GM23338 (cell line): ENCODE results near the gene CRYL1. TPM values are rescaled to one million over a fixed set of nuclear protein-coding genes. Genes with fewer than 3 reads are reported as not detected.

Source experiments
- ATAC-seq: fragments of 200-7000 bp; cut with Tn5 transposase; 3 replicates; pipeline ENCODE4 v1.9.1; 2020
- DNase-seq: peaks from one replicate; pipeline ENCODE4 v3.0.0-alpha.2; 2015; ENCODE audit warnings: low spot score
- H2AFZ ChIP-seq: fragments of 200-600 bp; sonication (generic); 2 replicates; pipeline ENCODE4 v1.8.0; 2016; ENCODE audit warnings: antibody characterized with exemption, mild to moderate bottlenecking, moderate library complexity
- H3F3A ChIP-seq: fragments of 200-600 bp; sonication (generic); replicated peaks from 2 replicates; pipeline ENCODE4 v1.8.0; 2017; ENCODE audit warnings: antibody characterized with exemption, mixed run types, low read depth
- H3K27ac ChIP-seq: fragments of 200-600 bp; sonication (generic); 2 replicates; pipeline ENCODE4 v1.6.1; 2016; ENCODE audit warnings: low read depth
- H3K27me3 ChIP-seq: fragments of 200-600 bp; sonication (generic); 2 replicates; pipeline ENCODE4 v1.8.0; 2016; ENCODE audit warnings: mild to moderate bottlenecking, mixed run types, moderate library complexity; ENCODE audit not compliant: insufficient read depth
- H3K36me3 ChIP-seq: fragments of 200-600 bp; sonication (generic); 2 replicates; pipeline ENCODE4 v1.8.0; 2016; ENCODE audit warnings: mild to moderate bottlenecking; ENCODE audit not compliant: insufficient read depth
- H3K4me1 ChIP-seq: fragments of 200-600 bp; sonication (generic); 2 replicates; pipeline ENCODE4 v1.8.0; 2016; ENCODE audit warnings: mild to moderate bottlenecking, moderate library complexity; ENCODE audit not compliant: insufficient read depth
- H3K4me2 ChIP-seq: fragments of 200-600 bp; sonication (generic); 2 replicates; pipeline ENCODE4 v1.7.1; 2017; ENCODE audit warnings: mixed run types
- H3K4me3 ChIP-seq: fragments of 200-600 bp; sonication (generic); 2 replicates; pipeline ENCODE4 v1.6.1; 2016; ENCODE audit warnings: mixed run types
- H3K79me2 ChIP-seq: fragments of 200-600 bp; sonication (generic); replicated peaks from 2 replicates; pipeline ENCODE4 v1.8.0; 2017; ENCODE audit warnings: mild to moderate bottlenecking; ENCODE audit not compliant: insufficient read depth
- H3K9me2 ChIP-seq: fragments of 200-600 bp; sonication (generic); 2 replicates; pipeline ENCODE4 v1.8.0; 2017; ENCODE audit not compliant: insufficient read depth
- H4K20me1 ChIP-seq: fragments of 200-600 bp; sonication (generic); replicated peaks from 2 replicates; pipeline ENCODE4 v1.8.0; 2017; ENCODE audit warnings: mild to moderate bottlenecking; ENCODE audit not compliant: insufficient read depth
- H3K27ac Mint-ChIP-seq: 2 replicates; pipeline ENCODE4 v1.8.0; 2020; ENCODE audit warnings: inconsistent platforms, mild to moderate bottlenecking, moderate library complexity, mixed read lengths
- H3K27me3 Mint-ChIP-seq: 3 replicates; pipeline ENCODE4 v1.8.0; 2022; ENCODE audit warnings: low read depth, mild to moderate bottlenecking, moderate library complexity, mixed read lengths, inconsistent platforms; ENCODE audit not compliant: insufficient read depth, poor library complexity
- H3K36me3 Mint-ChIP-seq: 3 replicates; pipeline ENCODE4 v1.8.0; 2021; ENCODE audit warnings: low read depth, mild to moderate bottlenecking, inconsistent platforms, moderate library complexity, mixed read lengths
- H3K4me1 Mint-ChIP-seq: 3 replicates; pipeline ENCODE4 v1.8.0; 2020; ENCODE audit warnings: mild to moderate bottlenecking, inconsistent platforms, mixed read lengths
- H3K4me3 Mint-ChIP-seq: 3 replicates; pipeline ENCODE4 v1.8.0; 2021; ENCODE audit warnings: moderate library complexity, mild to moderate bottlenecking, inconsistent platforms, mixed read lengths
- H3K9me3 Mint-ChIP-seq: 3 replicates; pipeline ENCODE4 v1.8.0; 2020; ENCODE audit warnings: moderate library complexity, mild to moderate bottlenecking, inconsistent platforms, mixed read lengths
- CREB1 ChIP-seq: fragments of 250-450 bp; sonication (Bioruptor Pico); IDR thresholded peaks from 2 replicates; pipeline ENCODE4 v1.5.0; 2020; ENCODE audit warnings: low read depth, mild to moderate bottlenecking, moderate library complexity
- EZH2 ChIP-seq: fragments of 200-600 bp; sonication (generic); IDR thresholded peaks from one replicate; pipeline ENCODE4 v1.8.0; 2017; ENCODE audit warnings: antibody characterized with exemption, mild to moderate bottlenecking, low read depth; ENCODE audit not compliant: unreplicated experiment
- EZH2phosphoT487 ChIP-seq: fragments of 200-600 bp; sonication (generic); IDR thresholded peaks from one replicate; pipeline ENCODE4 v1.8.1; 2018; ENCODE audit warnings: antibody characterized with exemption; ENCODE audit not compliant: unreplicated experiment
- NANOG ChIP-seq: IDR thresholded peaks from 2 replicates; pipeline ENCODE4 v1.6.1; 2016; ENCODE audit warnings: antibody characterized with exemption, borderline replicate concordance
- POLR2AphosphoS5 ChIP-seq: IDR thresholded peaks from 2 replicates; pipeline ENCODE4 v1.6.1; 2016; ENCODE audit warnings: antibody characterized with exemption, low read depth
- ZNF114 ChIP-seq: fragments of 250-450 bp; sonication (Bioruptor Pico); IDR thresholded peaks from 2 replicates; pipeline ENCODE4 v1.5.0; 2020; ENCODE audit warnings: mild to moderate bottlenecking, moderate library complexity
- ZNF331 ChIP-seq: fragments of 250-450 bp; sonication (Bioruptor Pico); IDR thresholded peaks from 2 replicates; pipeline ENCODE4 v1.5.0; 2020; ENCODE audit warnings: low read depth, mild to moderate bottlenecking, moderate library complexity
- polyA plus RNA-seq: library from polyadenylated mRNA; unstranded; fragments of >200 nt; fragmentation: Nextera tagmentation; extraction: Ambion mirVana; gene quantifications from 2 replicates; pipeline ENCODE4 v1.2.1, GENCODE V29; 2016
- total RNA-seq: library from RNA; depleted of rRNA; stranded (reverse); fragments of >200 nt; shearing (Covaris generic); gene quantifications from 2 replicates; pipeline ENCODE4 v1.2.3, GENCODE V29; 2014
- TF ChIP-seq, protein P1 (sequence below): fragments of 250-450 bp; sonication (Bioruptor Pico); IDR thresholded peaks from 2 replicates; pipeline ENCODE4 v1.5.0; 2020; ENCODE audit warnings: mild to moderate bottlenecking, moderate library complexity
- TF ChIP-seq, protein P2 (sequence below): IDR thresholded peaks from one replicate; pipeline ENCODE4 v1.6.1; 2018; ENCODE audit warnings: antibody characterized with exemption; ENCODE audit not compliant: unreplicated experiment
- TF ChIP-seq, protein P3 (sequence below): IDR thresholded peaks from 2 replicates; pipeline ENCODE4 v1.6.1; 2016; ENCODE audit warnings: antibody characterized with exemption

The CRYL1 gene
- total and polyA plus RNA-seq, 2 experiments from 2014 or later: 2.2 to 2.6 TPM

DNA sequence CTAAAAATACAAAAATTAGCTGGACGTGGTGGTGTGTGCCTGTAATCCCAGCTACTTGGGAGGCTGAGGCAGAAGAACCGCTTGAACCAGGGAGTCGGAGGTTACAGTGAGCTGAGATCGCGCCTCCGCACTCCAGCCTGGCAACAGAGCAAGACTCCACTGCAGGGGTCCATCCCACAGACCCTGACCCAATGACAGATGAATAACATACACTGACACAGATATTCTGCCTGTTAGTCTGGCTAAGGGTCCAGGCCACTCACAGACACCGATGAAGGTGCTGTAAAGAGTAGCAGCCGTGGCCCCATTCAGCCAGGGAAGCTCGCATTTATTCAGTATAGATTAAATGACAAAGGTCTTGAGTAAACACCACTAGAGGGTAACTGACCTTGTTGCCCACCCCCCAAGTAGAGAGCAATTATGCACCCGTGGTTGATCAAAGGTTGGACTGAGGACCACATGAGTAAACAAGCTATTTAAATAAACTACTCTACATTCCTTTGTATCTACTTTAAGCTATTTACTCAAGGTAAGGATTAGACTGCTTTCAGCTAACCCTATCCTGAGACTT lies 8.5 kb upstream of the CRYL1 start (continued):
- TF ChIP-seq, protein P1, sequence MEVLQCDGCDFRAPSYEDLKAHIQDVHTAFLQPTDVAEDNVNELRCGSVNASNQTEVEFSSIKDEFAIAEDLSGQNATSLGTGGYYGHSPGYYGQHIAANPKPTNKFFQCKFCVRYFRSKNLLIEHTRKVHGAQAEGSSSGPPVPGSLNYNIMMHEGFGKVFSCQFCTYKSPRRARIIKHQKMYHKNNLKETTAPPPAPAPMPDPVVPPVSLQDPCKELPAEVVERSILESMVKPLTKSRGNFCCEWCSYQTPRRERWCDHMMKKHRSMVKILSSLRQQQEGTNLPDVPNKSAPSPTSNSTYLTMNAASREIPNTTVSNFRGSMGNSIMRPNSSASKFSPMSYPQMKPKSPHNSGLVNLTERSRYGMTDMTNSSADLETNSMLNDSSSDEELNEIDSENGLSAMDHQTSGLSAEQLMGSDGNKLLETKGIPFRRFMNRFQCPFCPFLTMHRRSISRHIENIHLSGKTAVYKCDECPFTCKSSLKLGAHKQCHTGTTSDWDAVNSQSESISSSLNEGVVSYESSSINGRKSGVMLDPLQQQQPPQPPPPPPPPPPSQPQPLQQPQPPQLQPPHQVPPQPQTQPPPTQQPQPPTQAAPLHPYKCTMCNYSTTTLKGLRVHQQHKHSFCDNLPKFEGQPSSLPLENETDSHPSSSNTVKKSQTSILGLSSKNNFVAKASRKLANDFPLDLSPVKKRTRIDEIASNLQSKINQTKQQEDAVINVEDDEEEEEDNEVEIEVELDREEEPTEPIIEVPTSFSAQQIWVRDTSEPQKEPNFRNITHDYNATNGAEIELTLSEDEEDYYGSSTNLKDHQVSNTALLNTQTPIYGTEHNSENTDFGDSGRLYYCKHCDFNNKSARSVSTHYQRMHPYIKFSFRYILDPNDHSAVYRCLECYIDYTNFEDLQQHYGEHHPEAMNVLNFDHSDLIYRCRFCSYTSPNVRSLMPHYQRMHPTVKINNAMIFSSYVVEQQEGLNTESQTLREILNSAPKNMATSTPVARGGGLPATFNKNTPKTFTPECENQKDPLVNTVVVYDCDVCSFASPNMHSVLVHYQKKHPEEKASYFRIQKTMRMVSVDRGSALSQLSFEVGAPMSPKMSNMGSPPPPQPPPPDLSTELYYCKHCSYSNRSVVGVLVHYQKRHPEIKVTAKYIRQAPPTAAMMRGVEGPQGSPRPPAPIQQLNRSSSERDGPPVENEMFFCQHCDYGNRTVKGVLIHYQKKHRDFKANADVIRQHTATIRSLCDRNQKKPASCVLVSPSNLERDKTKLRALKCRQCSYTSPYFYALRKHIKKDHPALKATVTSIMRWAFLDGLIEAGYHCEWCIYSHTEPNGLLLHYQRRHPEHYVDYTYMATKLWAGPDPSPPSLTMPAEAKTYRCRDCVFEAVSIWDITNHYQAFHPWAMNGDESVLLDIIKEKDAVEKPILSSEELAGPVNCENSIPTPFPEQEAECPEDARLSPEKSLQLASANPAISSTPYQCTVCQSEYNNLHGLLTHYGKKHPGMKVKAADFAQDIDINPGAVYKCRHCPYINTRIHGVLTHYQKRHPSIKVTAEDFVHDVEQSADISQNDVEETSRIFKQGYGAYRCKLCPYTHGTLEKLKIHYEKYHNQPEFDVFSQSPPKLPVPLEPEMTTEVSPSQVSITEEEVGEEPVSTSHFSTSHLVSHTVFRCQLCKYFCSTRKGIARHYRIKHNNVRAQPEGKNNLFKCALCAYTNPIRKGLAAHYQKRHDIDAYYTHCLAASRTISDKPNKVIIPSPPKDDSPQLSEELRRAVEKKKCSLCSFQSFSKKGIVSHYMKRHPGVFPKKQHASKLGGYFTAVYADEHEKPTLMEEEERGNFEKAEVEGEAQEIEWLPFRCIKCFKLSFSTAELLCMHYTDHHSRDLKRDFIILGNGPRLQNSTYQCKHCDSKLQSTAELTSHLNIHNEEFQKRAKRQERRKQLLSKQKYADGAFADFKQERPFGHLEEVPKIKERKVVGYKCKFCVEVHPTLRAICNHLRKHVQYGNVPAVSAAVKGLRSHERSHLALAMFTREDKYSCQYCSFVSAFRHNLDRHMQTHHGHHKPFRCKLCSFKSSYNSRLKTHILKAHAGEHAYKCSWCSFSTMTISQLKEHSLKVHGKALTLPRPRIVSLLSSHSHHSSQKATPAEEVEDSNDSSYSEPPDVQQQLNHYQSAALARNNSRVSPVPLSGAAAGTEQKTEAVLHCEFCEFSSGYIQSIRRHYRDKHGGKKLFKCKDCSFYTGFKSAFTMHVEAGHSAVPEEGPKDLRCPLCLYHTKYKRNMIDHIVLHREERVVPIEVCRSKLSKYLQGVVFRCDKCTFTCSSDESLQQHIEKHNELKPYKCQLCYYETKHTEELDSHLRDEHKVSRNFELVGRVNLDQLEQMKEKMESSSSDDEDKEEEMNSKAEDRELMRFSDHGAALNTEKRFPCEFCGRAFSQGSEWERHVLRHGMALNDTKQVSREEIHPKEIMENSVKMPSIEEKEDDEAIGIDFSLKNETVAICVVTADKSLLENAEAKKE (CRISPR knock-in tag): no peak
- no peak for TF ChIP-seq CREB1 (CRISPR knock-in tag)
- TF ChIP-seq NANOG: no peak
- no peak for TF ChIP-seq POLR2AphosphoS5
- no peak for TF ChIP-seq EZH2phosphoT487
- TF ChIP-seq EZH2: no peak

DNA sequence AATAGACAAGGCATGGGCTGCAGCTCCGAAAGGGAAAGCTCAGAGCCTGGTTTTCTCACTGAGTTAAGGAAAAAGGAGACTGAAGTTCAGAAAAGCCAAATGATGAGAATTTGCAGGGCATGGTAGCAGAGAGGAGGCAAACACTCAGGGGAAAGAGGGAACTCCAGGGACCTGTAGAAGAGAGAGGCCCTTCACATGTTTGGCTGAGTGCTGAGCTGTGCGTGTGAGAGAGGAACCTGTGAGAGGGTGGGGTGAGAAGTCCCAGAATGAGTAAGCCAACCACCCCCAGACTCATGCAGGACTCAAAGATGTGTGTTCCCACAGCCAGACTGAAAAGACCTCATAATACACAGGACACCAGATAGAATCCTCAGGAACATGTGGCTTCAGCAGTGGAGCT lies 2.8 kb upstream of the CRYL1 start:
- H2AFZ ChIP-seq: no peak overlapping the region
- Mint-ChIP-seq H3K4me1 (peaks cover 12% of the 10 kb centered on the region; the same call in 2 of the 3 replicates), H3K36me3 (peaks cover 9% of the 10 kb centered on the region; the same call in 2 of the 3 replicates), H3K27ac (no peak overlapping the region), H3K9me3 (peaks cover 21% of the 10 kb centered on the region; the same call in 2 of the 3 replicates), H3K4me3 (no peak overlapping the region), H3K27me3 (peaks cover 32% of the 10 kb centered on the region)
- peaks cover 43% of the 10 kb centered on the region for H3K27me3 ChIP-seq
- no peak for DNase-seq
- H3K36me3 ChIP-seq: no peaks in the 10 kb centered on the region
- no peak overlapping the region for H3K4me3 ChIP-seq
- no peaks in the 10 kb centered on the region for H3K9me2 ChIP-seq
- ATAC-seq: no peak
- H4K20me1 ChIP-seq: no peaks in the 10 kb centered on the region
- no peaks in the 10 kb centered on the region for H3K79me2 ChIP-seq
- peaks cover 12% of the 10 kb centered on the region; the same call in 1 of the 2 replicates for H3K4me1 ChIP-seq
- no peak overlapping the region for H3K27ac ChIP-seq
- no peaks in the 10 kb centered on the region for H3F3A ChIP-seq
- no peak overlapping the region for H3K4me2 ChIP-seq
- TF ChIP-seq CREB1 (CRISPR knock-in tag) (no peak), NANOG (no peak), ZNF114 (no peak), EZH2 (no peak), ZNF331 (CRISPR knock-in tag) (no peak), POLR2AphosphoS5 (no peak)
- TF ChIP-seq, protein P2, sequence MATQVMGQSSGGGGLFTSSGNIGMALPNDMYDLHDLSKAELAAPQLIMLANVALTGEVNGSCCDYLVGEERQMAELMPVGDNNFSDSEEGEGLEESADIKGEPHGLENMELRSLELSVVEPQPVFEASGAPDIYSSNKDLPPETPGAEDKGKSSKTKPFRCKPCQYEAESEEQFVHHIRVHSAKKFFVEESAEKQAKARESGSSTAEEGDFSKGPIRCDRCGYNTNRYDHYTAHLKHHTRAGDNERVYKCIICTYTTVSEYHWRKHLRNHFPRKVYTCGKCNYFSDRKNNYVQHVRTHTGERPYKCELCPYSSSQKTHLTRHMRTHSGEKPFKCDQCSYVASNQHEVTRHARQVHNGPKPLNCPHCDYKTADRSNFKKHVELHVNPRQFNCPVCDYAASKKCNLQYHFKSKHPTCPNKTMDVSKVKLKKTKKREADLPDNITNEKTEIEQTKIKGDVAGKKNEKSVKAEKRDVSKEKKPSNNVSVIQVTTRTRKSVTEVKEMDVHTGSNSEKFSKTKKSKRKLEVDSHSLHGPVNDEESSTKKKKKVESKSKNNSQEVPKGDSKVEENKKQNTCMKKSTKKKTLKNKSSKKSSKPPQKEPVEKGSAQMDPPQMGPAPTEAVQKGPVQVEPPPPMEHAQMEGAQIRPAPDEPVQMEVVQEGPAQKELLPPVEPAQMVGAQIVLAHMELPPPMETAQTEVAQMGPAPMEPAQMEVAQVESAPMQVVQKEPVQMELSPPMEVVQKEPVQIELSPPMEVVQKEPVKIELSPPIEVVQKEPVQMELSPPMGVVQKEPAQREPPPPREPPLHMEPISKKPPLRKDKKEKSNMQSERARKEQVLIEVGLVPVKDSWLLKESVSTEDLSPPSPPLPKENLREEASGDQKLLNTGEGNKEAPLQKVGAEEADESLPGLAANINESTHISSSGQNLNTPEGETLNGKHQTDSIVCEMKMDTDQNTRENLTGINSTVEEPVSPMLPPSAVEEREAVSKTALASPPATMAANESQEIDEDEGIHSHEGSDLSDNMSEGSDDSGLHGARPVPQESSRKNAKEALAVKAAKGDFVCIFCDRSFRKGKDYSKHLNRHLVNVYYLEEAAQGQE: no peak
- TF ChIP-seq, protein P3, sequence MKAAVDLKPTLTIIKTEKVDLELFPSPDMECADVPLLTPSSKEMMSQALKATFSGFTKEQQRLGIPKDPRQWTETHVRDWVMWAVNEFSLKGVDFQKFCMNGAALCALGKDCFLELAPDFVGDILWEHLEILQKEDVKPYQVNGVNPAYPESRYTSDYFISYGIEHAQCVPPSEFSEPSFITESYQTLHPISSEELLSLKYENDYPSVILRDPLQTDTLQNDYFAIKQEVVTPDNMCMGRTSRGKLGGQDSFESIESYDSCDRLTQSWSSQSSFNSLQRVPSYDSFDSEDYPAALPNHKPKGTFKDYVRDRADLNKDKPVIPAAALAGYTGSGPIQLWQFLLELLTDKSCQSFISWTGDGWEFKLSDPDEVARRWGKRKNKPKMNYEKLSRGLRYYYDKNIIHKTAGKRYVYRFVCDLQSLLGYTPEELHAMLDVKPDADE: no peak
